OCI-LY7 (cell line): ENCODE data around the gene SMIM14. TPM values are rescaled to one million over a fixed set of nuclear protein-coding genes. Genes with fewer than 3 reads are reported as not detected.

Experiments used
- BruUV-seq: library from RNA; stranded (reverse); fragments of 400-500 nt; replicated peaks from 2 replicates; lab custom pipeline; 2021; lab: Mats Ljungman, UMichigan
- CTCF ChIA-PET: fragments of 300-600 bp; sonication (Branson Sonifier 250); formaldehyde crosslinking; loops from one replicate; lab custom pipeline; 2022; ENCODE audit warnings: antibody characterized with exemption; ENCODE audit not compliant: unreplicated experiment; lab: Charles Lee
- POLR2A ChIA-PET: fragments of 300-600 bp; sonication (Branson Sonifier 250); formaldehyde crosslinking; loops from one replicate; lab custom pipeline; 2022; ENCODE audit warnings: antibody characterized with exemption; lab: Charles Lee
- DNase-seq: peaks from one replicate; pipeline ENCODE4 v3.0.0-alpha.2; 2015; ENCODE audit warnings: low spot score
- H2AFZ ChIP-seq: fragments of 200-600 bp; sonication (generic), shearing (Covaris generic); 2 replicates; pipeline ENCODE4 v1.6.1; 2014; ENCODE audit warnings: mild to moderate bottlenecking, antibody characterized with exemption, low read length, moderate library complexity
- H3K27ac ChIP-seq: fragments of 200-600 bp; sonication (generic); 2 replicates; pipeline ENCODE4 v1.5.1; 2014; ENCODE audit warnings: mixed run types, low read depth, mild to moderate bottlenecking, moderate library complexity, low read length, inconsistent platforms; ENCODE audit not compliant: poor library complexity, severe bottlenecking
- H3K36me3 ChIP-seq: fragments of 200-600 bp; sonication (generic); 2 replicates; pipeline ENCODE4 v1.6.1; 2014; ENCODE audit warnings: mild to moderate bottlenecking, antibody characterized with exemption, low read length, moderate library complexity, mixed read lengths; ENCODE audit not compliant: insufficient read depth
- H3K4me1 ChIP-seq: fragments of 200-600 bp; sonication (generic); 2 replicates; pipeline ENCODE4 v1.5.1; 2014; ENCODE audit warnings: mild to moderate bottlenecking, low read length; ENCODE audit not compliant: insufficient read depth, poor library complexity, severe bottlenecking
- H3K4me2 ChIP-seq: fragments of 200-600 bp; sonication (generic); 2 replicates; pipeline ENCODE4 v1.6.1; 2014; ENCODE audit warnings: mild to moderate bottlenecking, low read length
- H3K4me3 ChIP-seq: fragments of 200-600 bp; sonication (generic); 2 replicates; pipeline ENCODE4 v1.5.1; 2014; ENCODE audit warnings: mild to moderate bottlenecking, low read depth, low read length; ENCODE audit not compliant: poor library complexity, severe bottlenecking
- H3K79me2 ChIP-seq: fragments of 200-600 bp; sonication (generic); 2 replicates; pipeline ENCODE4 v1.6.1; 2016; ENCODE audit warnings: low read depth, mild to moderate bottlenecking, low read length, moderate library complexity, mixed read lengths; ENCODE audit not compliant: insufficient read depth
- H3K9me2 ChIP-seq: fragments of 200-600 bp; sonication (generic); 2 replicates; pipeline ENCODE4 v1.6.1; 2016; ENCODE audit warnings: mild to moderate bottlenecking, low read length, mixed read lengths; ENCODE audit not compliant: insufficient read depth
- H3K9me3 ChIP-seq: fragments of 200-600 bp; sonication (generic); 2 replicates; pipeline ENCODE4 v1.6.1; 2014; ENCODE audit warnings: mild to moderate bottlenecking, mixed run types, low read length, mixed read lengths
- H4K20me1 ChIP-seq: fragments of 200-600 bp; sonication (generic); 2 replicates; pipeline ENCODE4 v1.6.1; 2014; ENCODE audit warnings: mild to moderate bottlenecking, antibody characterized with exemption, low read length, moderate library complexity, mixed read lengths; ENCODE audit not compliant: insufficient read depth
- EZH2phosphoT487 ChIP-seq: fragments of 200-600 bp; sonication (generic); IDR thresholded peaks from 2 replicates; pipeline ENCODE4 v1.6.1; 2018; ENCODE audit warnings: low read depth, borderline replicate concordance, mild to moderate bottlenecking, mixed run types, antibody characterized with exemption, low read length, moderate library complexity, mixed read lengths
- intact Hi-C: fragments of 100-400 bp; cut with micrococcal nuclease; formaldehyde crosslinking; loops from one replicate; pipeline ENCODE4 v1.10.0; 2022; ENCODE audit not compliant: unreplicated experiment
- total RNA-seq, 2 experiments: library from RNA; depleted of rRNA in 1 of 2; stranded (reverse); fragments of >200 nt in 1 of 2; shearing (Covaris generic) in 1 of 2; gene quantifications; 2 replicates each; pipeline ENCODE4 v1.2.3, GENCODE V29; 2014 to 2022
- TF ChIP-seq, protein P1 (sequence below): fragments of 200-600 bp; sonication (generic); conservative IDR thresholded peaks from 2 replicates; pipeline ENCODE4 v1.5.1; 2014; ENCODE audit warnings: mild to moderate bottlenecking, antibody characterized with exemption, low read length, moderate library complexity, mixed read lengths

Gene SMIM14
- total RNA-seq, 2 experiments from 2014 or later: 1.8 TPM; not detected in 1

DNA sequence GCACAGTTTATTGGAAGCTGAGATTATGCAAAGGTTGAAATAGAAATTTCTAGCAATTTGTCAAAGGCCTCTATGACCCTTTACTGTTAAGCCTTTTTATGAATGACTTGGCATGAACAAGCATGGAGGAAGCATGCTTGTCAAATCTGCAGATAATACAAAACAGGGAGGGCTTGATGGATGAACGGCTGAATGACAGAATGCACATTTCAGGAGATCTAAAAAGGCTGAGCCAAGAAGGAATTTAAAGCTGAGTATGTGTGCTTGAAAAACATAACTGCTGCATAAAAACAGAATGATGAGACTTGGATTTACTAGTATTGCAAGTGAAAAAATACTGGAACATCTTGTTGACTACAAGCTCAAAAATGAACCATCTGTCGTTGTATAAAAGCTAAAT is 30.2 kb upstream of the SMIM14 start:
- Histone ChIP-seq H3K9me3 (no peaks in the 10 kb centered on the region), H3K4me2 (no peak overlapping the region), H3K79me2 (no peaks in the 10 kb centered on the region), H3K4me1 (no peaks in the 10 kb centered on the region), H3K36me3 (no peaks in the 10 kb centered on the region), H3K4me3 (no peak overlapping the region), H3K27ac (no peak overlapping the region), H2AFZ (no peak overlapping the region), H3K9me2 (no peaks in the 10 kb centered on the region), H4K20me1 (no peaks in the 10 kb centered on the region)
- ChIA-PET POLR2A (no interaction called here), CTCF (no interaction called here)
- intact Hi-C loops: no loop called here
- no peak for TF ChIP-seq EZH2phosphoT487
- TF ChIP-seq, protein P1, sequence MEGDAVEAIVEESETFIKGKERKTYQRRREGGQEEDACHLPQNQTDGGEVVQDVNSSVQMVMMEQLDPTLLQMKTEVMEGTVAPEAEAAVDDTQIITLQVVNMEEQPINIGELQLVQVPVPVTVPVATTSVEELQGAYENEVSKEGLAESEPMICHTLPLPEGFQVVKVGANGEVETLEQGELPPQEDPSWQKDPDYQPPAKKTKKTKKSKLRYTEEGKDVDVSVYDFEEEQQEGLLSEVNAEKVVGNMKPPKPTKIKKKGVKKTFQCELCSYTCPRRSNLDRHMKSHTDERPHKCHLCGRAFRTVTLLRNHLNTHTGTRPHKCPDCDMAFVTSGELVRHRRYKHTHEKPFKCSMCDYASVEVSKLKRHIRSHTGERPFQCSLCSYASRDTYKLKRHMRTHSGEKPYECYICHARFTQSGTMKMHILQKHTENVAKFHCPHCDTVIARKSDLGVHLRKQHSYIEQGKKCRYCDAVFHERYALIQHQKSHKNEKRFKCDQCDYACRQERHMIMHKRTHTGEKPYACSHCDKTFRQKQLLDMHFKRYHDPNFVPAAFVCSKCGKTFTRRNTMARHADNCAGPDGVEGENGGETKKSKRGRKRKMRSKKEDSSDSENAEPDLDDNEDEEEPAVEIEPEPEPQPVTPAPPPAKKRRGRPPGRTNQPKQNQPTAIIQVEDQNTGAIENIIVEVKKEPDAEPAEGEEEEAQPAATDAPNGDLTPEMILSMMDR: no peak
- DNase-seq: no peak
- no TSS peak for BruUV-seq

DNA sequence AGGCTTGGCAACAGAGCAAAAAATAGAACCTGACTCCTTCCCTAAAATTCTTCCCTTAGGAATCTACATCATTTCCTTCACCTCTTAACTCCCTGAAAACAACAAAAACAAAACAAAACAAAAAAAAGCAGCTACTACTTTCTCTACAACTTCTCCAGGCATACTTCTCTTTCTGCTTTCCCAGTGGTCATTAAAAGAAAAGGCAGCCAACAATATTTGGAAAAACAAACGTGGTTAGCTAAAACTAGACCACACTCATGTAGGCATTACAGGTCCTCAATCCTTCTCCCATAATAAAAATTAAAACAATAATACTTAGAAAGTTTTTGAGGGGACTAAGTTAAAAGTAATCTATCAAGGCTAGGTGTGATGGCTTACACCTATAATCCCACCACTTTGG is 29.0 kb upstream of the SMIM14 start:
- POLR2A ChIA-PET: interaction anchor here (0.6 to 1.1 kb wide), 2 partner anchors 55 to 329 kb away, joined by 3 read pairs; no protein-coding TSS in a partner anchor
- H3K36me3 ChIP-seq: no peaks in the 10 kb centered on the region
- H3K9me3 ChIP-seq: no peaks in the 10 kb centered on the region
- DNase-seq: no peak
- no peaks in the 10 kb centered on the region for H4K20me1 ChIP-seq
- H3K27ac ChIP-seq: no peak overlapping the region
- H3K79me2 ChIP-seq: no peaks in the 10 kb centered on the region
- no peak overlapping the region for H2AFZ ChIP-seq
- CTCF ChIA-PET: interaction anchor here (0.6 kb wide), 1 partner anchor 13 kb away, joined by 3 read pairs; no protein-coding TSS in a partner anchor
- H3K4me3 ChIP-seq: no peak overlapping the region
- TF ChIP-seq, protein P1: no peak
- TF ChIP-seq EZH2phosphoT487: no peak
- no peaks in the 10 kb centered on the region for H3K9me2 ChIP-seq
- intact Hi-C loops: no loop called here
- no peak overlapping the region for H3K4me2 ChIP-seq
- no TSS peak for BruUV-seq
- no peaks in the 10 kb centered on the region for H3K4me1 ChIP-seq

DNA sequence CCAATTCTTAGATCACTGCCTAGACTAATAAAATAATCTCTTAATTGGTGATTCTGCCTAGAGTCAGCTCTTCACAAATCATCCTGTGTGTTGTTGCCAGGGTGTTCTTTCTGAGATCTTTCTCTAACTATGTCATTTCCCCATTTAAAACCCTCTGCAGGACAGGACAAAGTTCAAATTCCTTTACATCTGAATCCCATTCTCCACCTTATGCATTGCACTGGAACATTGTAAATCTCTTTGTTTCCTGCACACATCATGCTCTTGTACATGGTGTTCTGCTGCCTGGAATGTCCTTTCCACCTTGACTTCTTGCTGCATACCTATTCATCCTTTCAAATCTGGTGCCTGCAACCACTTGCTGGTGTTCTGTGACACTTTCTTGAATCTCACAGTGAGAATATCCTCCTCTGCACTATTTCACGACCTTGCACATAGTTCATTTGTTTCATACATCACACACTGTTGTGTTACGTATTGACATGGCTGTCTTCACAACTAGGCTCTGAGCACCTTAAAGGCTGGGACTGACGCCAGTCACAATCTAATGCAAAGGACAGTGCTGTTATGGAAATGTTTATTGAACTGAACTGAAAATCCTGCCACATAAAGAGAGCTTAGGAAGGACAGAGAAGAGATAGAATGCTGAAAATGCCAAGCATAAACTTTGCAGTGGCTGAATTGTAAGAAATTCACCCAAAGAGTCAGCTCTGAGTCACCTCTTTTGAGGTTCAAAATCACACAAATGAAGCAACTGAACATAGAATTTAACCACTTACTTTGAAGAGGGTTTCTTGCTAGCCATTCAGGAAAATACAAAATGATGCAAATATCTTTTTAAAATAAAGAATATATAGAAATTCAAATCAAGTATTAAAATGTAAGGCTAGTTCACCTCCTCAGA is 26.4 kb upstream of the SMIM14 start:
- Histone ChIP-seq H3K9me3 (no peaks in the 10 kb centered on the region), H4K20me1 (no peaks in the 10 kb centered on the region), H3K79me2 (no peaks in the 10 kb centered on the region), H2AFZ (no peak overlapping the region), H3K4me1 (no peaks in the 10 kb centered on the region), H3K9me2 (no peaks in the 10 kb centered on the region), H3K4me2 (no peak overlapping the region), H3K4me3 (no peak overlapping the region), H3K36me3 (no peaks in the 10 kb centered on the region), H3K27ac (no peak overlapping the region)
- intact Hi-C loops: no loop called here
- DNase-seq: no peak
- CTCF ChIA-PET: no interaction called here
- no TSS peak for BruUV-seq
- no peak for TF ChIP-seq EZH2phosphoT487
- TF ChIP-seq, protein P1: no peak
- POLR2A ChIA-PET: interaction anchor here (0.5 to 0.7 kb wide), 3 partner anchors 36 to 774 kb away, joined by 3 read pairs; no protein-coding TSS in a partner anchor
